ENCODE measurements around the gene P2RY12.

P2RY12 gene

DNA sequence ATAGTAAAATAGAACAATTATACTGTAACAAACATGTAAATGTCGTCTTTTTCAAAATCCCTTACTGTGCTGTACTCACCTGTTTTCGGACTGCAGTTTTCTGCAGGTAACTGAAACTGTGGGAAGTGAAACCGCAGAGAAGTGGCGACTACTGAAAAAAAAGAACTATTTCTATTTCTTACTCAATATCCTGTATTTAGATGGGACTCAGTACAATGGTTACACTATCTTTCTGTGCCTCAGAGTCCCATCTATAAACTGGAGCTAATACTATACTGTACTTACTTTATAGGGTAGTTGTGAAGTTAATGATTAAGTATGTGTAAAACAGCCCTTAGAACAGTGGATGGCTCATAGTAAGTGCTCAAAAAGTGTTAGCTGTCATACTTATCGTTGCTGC, 14.3 kb upstream of the P2RY12 start:
- TF ChIP-seq BACH2 (CRISPR knock-in tag; IDR thresholded peaks at IDR 0.05; ENCODE audit: borderline replicate concordance) (no peak), OSR1 (CRISPR knock-in tag; IDR thresholded peaks at IDR 0.05) (no peak), GLIS3 (CRISPR knock-in tag; IDR thresholded peaks at IDR 0.05) (no peak), ARNTL (CRISPR knock-in tag; IDR thresholded peaks at IDR 0.05; ENCODE audit: borderline replicate concordance, low read depth) (no peak), ZNF565 (CRISPR knock-in tag; conservative IDR thresholded peaks at IDR 0.05; ENCODE audit: low read depth) (no peak), SNAI2 (CRISPR knock-in tag; IDR thresholded peaks at IDR 0.05) (no peak), ZFP3 (CRISPR knock-in tag; IDR thresholded peaks at IDR 0.05) (no peak), ISL1 (CRISPR knock-in tag; IDR thresholded peaks at IDR 0.05) (no peak), ZFP30 (CRISPR knock-in tag; IDR thresholded peaks at IDR 0.05) (no peak), PPARA (CRISPR knock-in tag; IDR thresholded peaks at IDR 0.05; ENCODE audit: borderline replicate concordance) (no peak), TOX (CRISPR knock-in tag; IDR thresholded peaks at IDR 0.05; ENCODE audit: borderline replicate concordance) (no peak), TCF4 (CRISPR knock-in tag; IDR thresholded peaks at IDR 0.05; ENCODE audit: borderline replicate concordance) (no peak), CSDC2 (CRISPR knock-in tag; IDR thresholded peaks at IDR 0.05) (no peak), ESRRG (CRISPR knock-in tag; IDR thresholded peaks at IDR 0.05) (no peak), ZC3H10 (CRISPR knock-in tag; IDR thresholded peaks at IDR 0.05) (no peak)
- TF ChIP-seq, protein P1, sequence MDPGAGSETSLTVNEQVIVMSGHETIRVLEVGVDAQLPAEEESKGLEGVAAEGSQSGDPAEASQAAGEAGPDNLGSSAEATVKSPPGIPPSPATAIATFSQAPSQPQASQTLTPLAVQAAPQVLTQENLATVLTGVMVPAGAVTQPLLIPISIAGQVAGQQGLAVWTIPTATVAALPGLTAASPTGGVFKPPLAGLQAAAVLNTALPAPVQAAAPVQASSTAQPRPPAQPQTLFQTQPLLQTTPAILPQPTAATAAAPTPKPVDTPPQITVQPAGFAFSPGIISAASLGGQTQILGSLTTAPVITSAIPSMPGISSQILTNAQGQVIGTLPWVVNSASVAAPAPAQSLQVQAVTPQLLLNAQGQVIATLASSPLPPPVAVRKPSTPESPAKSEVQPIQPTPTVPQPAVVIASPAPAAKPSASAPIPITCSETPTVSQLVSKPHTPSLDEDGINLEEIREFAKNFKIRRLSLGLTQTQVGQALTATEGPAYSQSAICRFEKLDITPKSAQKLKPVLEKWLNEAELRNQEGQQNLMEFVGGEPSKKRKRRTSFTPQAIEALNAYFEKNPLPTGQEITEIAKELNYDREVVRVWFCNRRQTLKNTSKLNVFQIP (CRISPR knock-in tag; IDR thresholded peaks at IDR 0.05; ENCODE audit: borderline replicate concordance, low read depth), result no peak
- TF ChIP-seq, protein P2, sequence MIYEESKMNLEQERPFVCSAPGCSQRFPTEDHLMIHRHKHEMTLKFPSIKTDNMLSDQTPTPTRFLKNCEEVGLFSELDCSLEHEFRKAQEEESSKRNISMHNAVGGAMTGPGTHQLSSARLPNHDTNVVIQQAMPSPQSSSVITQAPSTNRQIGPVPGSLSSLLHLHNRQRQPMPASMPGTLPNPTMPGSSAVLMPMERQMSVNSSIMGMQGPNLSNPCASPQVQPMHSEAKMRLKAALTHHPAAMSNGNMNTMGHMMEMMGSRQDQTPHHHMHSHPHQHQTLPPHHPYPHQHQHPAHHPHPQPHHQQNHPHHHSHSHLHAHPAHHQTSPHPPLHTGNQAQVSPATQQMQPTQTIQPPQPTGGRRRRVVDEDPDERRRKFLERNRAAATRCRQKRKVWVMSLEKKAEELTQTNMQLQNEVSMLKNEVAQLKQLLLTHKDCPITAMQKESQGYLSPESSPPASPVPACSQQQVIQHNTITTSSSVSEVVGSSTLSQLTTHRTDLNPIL (CRISPR knock-in tag; IDR thresholded peaks at IDR 0.05; ENCODE audit: low read depth), result no peak
- ATAC-seq, result no peak

DNA sequence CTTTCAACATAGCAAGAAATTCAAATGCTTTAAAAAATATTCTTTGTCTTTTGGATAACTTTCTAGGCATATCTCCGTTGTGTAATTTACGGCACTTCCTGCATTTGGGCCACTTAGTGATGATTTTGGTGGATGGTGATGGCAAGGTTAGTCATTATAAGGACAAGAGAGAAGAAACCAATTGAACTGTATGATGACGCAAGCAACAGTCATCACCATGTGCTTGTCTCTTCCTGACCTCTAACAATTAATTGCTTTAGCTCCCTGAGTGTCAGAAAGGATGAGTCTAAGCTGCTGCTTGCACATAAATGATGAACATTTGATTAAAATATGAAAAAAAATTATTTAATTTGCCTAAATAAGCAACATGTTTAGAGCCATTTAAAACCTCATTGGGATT, 11.3 kb upstream of the P2RY12 start:
- TF ChIP-seq SNAI2 (CRISPR knock-in tag; IDR thresholded peaks at IDR 0.05) (no peak), ZNF8 (CRISPR knock-in tag; IDR thresholded peaks at IDR 0.05) (no peak), ZFP30 (CRISPR knock-in tag; IDR thresholded peaks at IDR 0.05) (no peak), TOX (CRISPR knock-in tag; IDR thresholded peaks at IDR 0.05; ENCODE audit: borderline replicate concordance) (no peak), OSR1 (CRISPR knock-in tag; IDR thresholded peaks at IDR 0.05) (no peak), ARNTL (CRISPR knock-in tag; IDR thresholded peaks at IDR 0.05; ENCODE audit: borderline replicate concordance, low read depth) (no peak)
- TF ChIP-seq, protein P3, sequence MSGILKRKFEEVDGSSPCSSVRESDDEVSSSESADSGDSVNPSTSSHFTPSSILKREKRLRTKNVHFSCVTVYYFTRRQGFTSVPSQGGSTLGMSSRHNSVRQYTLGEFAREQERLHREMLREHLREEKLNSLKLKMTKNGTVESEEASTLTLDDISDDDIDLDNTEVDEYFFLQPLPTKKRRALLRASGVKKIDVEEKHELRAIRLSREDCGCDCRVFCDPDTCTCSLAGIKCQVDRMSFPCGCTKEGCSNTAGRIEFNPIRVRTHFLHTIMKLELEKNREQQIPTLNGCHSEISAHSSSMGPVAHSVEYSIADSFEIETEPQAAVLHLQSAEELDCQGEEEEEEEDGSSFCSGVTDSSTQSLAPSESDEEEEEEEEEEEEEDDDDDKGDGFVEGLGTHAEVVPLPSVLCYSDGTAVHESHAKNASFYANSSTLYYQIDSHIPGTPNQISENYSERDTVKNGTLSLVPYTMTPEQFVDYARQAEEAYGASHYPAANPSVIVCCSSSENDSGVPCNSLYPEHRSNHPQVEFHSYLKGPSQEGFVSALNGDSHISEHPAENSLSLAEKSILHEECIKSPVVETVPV (CRISPR knock-in tag; IDR thresholded peaks at IDR 0.05), result no peak
- TF ChIP-seq, protein P1 (CRISPR knock-in tag; IDR thresholded peaks at IDR 0.05; ENCODE audit: borderline replicate concordance, low read depth), result no peak
- no peak for ATAC-seq

DNA sequence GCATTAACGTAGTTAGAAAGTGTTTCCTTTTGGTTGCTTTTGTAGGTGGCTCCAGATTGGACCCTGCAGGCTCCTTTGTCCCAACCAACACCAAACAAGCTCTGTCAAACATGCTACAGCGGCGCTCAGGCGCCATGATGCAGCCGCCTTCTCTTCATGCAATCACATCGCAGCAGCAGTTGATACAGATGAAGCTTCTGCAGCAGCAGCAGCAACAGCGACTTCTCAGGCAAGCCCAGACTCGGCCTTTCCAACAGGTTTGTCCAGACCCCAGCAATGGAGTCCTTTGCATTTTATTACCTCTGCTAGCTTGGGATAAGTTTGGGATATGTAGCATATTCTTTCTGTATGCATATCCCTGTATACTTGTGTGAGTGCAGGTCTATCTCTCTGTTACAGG, 10.1 kb upstream of the P2RY12 start:
- TF ChIP-seq ZNF565 (CRISPR knock-in tag; conservative IDR thresholded peaks at IDR 0.05; ENCODE audit: low read depth) (no peak), ZFP30 (CRISPR knock-in tag; IDR thresholded peaks at IDR 0.05) (no peak), TCF4 (CRISPR knock-in tag; IDR thresholded peaks at IDR 0.05; ENCODE audit: borderline replicate concordance) (no peak), CSDC2 (CRISPR knock-in tag; IDR thresholded peaks at IDR 0.05) (no peak)
- TF ChIP-seq, protein P4, sequence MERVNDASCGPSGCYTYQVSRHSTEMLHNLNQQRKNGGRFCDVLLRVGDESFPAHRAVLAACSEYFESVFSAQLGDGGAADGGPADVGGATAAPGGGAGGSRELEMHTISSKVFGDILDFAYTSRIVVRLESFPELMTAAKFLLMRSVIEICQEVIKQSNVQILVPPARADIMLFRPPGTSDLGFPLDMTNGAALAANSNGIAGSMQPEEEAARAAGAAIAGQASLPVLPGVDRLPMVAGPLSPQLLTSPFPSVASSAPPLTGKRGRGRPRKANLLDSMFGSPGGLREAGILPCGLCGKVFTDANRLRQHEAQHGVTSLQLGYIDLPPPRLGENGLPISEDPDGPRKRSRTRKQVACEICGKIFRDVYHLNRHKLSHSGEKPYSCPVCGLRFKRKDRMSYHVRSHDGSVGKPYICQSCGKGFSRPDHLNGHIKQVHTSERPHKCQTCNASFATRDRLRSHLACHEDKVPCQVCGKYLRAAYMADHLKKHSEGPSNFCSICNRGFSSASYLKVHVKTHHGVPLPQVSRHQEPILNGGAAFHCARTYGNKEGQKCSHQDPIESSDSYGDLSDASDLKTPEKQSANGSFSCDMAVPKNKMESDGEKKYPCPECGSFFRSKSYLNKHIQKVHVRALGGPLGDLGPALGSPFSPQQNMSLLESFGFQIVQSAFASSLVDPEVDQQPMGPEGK (CRISPR knock-in tag; IDR thresholded peaks at IDR 0.05; ENCODE audit: borderline replicate concordance), result no peak
- TF ChIP-seq, protein P5, sequence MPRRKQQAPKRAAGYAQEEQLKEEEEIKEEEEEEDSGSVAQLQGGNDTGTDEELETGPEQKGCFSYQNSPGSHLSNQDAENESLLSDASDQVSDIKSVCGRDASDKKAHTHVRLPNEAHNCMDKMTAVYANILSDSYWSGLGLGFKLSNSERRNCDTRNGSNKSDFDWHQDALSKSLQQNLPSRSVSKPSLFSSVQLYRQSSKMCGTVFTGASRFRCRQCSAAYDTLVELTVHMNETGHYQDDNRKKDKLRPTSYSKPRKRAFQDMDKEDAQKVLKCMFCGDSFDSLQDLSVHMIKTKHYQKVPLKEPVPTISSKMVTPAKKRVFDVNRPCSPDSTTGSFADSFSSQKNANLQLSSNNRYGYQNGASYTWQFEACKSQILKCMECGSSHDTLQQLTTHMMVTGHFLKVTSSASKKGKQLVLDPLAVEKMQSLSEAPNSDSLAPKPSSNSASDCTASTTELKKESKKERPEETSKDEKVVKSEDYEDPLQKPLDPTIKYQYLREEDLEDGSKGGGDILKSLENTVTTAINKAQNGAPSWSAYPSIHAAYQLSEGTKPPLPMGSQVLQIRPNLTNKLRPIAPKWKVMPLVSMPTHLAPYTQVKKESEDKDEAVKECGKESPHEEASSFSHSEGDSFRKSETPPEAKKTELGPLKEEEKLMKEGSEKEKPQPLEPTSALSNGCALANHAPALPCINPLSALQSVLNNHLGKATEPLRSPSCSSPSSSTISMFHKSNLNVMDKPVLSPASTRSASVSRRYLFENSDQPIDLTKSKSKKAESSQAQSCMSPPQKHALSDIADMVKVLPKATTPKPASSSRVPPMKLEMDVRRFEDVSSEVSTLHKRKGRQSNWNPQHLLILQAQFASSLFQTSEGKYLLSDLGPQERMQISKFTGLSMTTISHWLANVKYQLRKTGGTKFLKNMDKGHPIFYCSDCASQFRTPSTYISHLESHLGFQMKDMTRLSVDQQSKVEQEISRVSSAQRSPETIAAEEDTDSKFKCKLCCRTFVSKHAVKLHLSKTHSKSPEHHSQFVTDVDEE (CRISPR knock-in tag; IDR thresholded peaks at IDR 0.05), result no peak
- ATAC-seq, result no peak
